ENCODE results near the gene SYNE2. TPM values are rescaled to one million over a fixed set of nuclear protein-coding genes. Genes with fewer than 3 reads are reported as not detected.
A peak's percentile ranks its signal among the peaks of the same experiment; 100 is the strongest.

The SYNE2 gene
- total and polyA plus RNA-seq, 10 of the 15 experiments (the other 5 are each of a cell fraction or from before 2014, with no cell fraction given), result 2.1 to 52.7 (median 38.1) TPM

- RAD21 ChIA-PET (ENCODE audit: unreplicated experiment), result interaction anchor here (3.9 kb wide), 1 partner anchor 20 kb away, joined by 18 read pairs; no protein-coding TSS in a partner anchor
- Histone ChIP-seq H3K9me3 (replicated peaks; ENCODE audit: control insufficient read depth, insufficient read depth, low read length) (no peaks in the 10 kb centered on the region), H3K4me2 (ENCODE audit: control insufficient read depth, insufficient read depth) (no peak overlapping the region), H3K36me3 (ENCODE audit: control insufficient read depth in 2 of 2, insufficient read depth in 2 of 2, low read length in 1 of 2) (peaks cover 6 to 38% of the 10 kb centered on the region in 2 experiments), H3K9ac (ENCODE audit: control insufficient read depth, insufficient read depth, low read length) (no peak overlapping the region), H3K27ac (ENCODE audit: control insufficient read depth, insufficient read depth) (no peak overlapping the region), H3K27me3 (replicated peaks in 1 of 2; ENCODE audit: control insufficient read depth in 2 of 2, insufficient read depth in 2 of 2, low read length in 1 of 2) (no peaks in the 10 kb centered on the region), H4K20me1 (ENCODE audit: control insufficient read depth, insufficient read depth) (no peaks in the 10 kb centered on the region), H3K4me3 (no peak overlapping the region), H3K4me1 (ENCODE audit: control insufficient read depth, insufficient read depth, low read length) (peaks cover 30% of the 10 kb centered on the region), H3K79me2 (ENCODE audit: control insufficient read depth, insufficient read depth, low read length) (no peaks in the 10 kb centered on the region), H2AFZ (ENCODE audit: control insufficient read depth, low read depth, low read length) (no peak overlapping the region)
- CTCF ChIA-PET, result interaction anchor here (0.6 to 1.6 kb wide), 3 partner anchors 11 to 78 kb away, joined by 3 to 5 read pairs (median 3); no protein-coding TSS in a partner anchor
- SMC1A ChIA-PET (ENCODE audit: uncharacterized antibody, unreplicated experiment), result interaction anchor here (1.4 kb wide), 1 partner anchor 41 kb away, joined by 3 read pairs; no protein-coding TSS in a partner anchor
- no TSS peak for BruUV-seq (replicated peaks)
- in situ Hi-C loops (cut with MboI), result no loop called here
- 36% methylated on average over 13 of the region's 13 CpGs for WGBS (ENCODE audit: insufficient coverage, insufficient replicate concordance, low lambda C conversion rate, missing lambda C conversion rate)
- no peak for ATAC-seq
- no peak for DNase-seq (ENCODE audit: low read depth, low spot score)
- POLR2A ChIA-PET, result interaction anchor here (0.6 to 1.8 kb wide), 2 partner anchors 16 to 347 kb away, joined by 6 to 7 read pairs; no protein-coding TSS in a partner anchor
- intact Hi-C loops (cut with micrococcal nuclease; ENCODE audit: unreplicated experiment), result no loop called here
- no peak for FAIRE-seq
- TF ChIP-seq, protein P1, sequence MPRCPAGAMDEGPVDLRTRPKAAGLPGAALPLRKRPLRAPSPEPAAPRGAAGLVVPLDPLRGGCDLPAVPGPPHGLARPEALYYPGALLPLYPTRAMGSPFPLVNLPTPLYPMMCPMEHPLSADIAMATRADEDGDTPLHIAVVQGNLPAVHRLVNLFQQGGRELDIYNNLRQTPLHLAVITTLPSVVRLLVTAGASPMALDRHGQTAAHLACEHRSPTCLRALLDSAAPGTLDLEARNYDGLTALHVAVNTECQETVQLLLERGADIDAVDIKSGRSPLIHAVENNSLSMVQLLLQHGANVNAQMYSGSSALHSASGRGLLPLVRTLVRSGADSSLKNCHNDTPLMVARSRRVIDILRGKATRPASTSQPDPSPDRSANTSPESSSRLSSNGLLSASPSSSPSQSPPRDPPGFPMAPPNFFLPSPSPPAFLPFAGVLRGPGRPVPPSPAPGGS (IDR thresholded peaks at IDR 0.05; ENCODE audit: borderline replicate concordance, insufficient read depth, low read depth, low read length, poor library complexity, severe bottlenecking), result peak; percentile 17
- TF ChIP-seq, protein P2, sequence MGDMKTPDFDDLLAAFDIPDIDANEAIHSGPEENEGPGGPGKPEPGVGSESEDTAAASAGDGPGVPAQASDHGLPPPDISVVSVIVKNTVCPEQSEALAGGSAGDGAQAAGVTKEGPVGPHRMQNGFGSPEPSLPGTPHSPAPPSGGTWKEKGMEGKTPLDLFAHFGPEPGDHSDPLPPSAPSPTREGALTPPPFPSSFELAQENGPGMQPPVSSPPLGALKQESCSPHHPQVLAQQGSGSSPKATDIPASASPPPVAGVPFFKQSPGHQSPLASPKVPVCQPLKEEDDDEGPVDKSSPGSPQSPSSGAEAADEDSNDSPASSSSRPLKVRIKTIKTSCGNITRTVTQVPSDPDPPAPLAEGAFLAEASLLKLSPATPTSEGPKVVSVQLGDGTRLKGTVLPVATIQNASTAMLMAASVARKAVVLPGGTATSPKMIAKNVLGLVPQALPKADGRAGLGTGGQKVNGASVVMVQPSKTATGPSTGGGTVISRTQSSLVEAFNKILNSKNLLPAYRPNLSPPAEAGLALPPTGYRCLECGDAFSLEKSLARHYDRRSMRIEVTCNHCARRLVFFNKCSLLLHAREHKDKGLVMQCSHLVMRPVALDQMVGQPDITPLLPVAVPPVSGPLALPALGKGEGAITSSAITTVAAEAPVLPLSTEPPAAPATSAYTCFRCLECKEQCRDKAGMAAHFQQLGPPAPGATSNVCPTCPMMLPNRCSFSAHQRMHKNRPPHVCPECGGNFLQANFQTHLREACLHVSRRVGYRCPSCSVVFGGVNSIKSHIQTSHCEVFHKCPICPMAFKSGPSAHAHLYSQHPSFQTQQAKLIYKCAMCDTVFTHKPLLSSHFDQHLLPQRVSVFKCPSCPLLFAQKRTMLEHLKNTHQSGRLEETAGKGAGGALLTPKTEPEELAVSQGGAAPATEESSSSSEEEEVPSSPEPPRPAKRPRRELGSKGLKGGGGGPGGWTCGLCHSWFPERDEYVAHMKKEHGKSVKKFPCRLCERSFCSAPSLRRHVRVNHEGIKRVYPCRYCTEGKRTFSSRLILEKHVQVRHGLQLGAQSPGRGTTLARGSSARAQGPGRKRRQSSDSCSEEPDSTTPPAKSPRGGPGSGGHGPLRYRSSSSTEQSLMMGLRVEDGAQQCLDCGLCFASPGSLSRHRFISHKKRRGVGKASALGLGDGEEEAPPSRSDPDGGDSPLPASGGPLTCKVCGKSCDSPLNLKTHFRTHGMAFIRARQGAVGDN (IDR thresholded peaks at IDR 0.05), result no peak
- 0 out of 2 replicates have a peak, but pooled peaks have one; percentile 16 for TF ChIP-seq POLR2A (IDR thresholded peaks at IDR 0.05; ENCODE audit: low read depth, low read length)
These were observed 363.2 kb downstream of the SYNE2 start for GRCh38 chr14:64215978-64216377.
